Spleen (tissue), 11 donors: ENCODE data around the gene RNF181. TPM values are rescaled to one million over a fixed set of nuclear protein-coding genes. Genes with fewer than 3 reads are reported as not detected.

Experiments
- DNase-seq: peaks from one replicate; pipeline ENCODE4 v3.0.0-alpha.2; 2020
- H3K27ac ChIP-seq, 8 donors: fragments of 200-600 bp; sonication (generic) in 7 of 8; 1 replicate in 4 of 8; 2 replicates in 4 of 8; pipeline versions ENCODE4 v1.5.0 to v1.8.0; 2016 to 2021; ENCODE audit warnings: inconsistent platforms in 4 of 8, mild to moderate bottlenecking in 4 of 8, moderate library complexity in 1 of 8
- H3K27me3 ChIP-seq, 7 donors: fragments of 200-600 bp; sonication (generic) in 6 of 7; replicated peaks in 1 of 7; 1 replicate in 4 of 7; 2 replicates in 3 of 7; pipeline versions ENCODE4 v1.5.0 to v1.8.0; 2016 to 2021; ENCODE audit warnings: inconsistent platforms in 3 of 7, mild to moderate bottlenecking in 1 of 7
- H3K36me3 ChIP-seq, 6 donors: fragments of 200-600 bp; sonication (generic) in 5 of 6; 1 replicate in 4 of 6; 2 replicates in 2 of 6; pipeline versions ENCODE4 v1.5.0 to v1.8.0; 2016 to 2021; ENCODE audit warnings: inconsistent platforms in 2 of 6
- H3K4me1 ChIP-seq, 6 donors: fragments of 200-600 bp; sonication (generic) in 5 of 6; 1 replicate in 3 of 6; 2 replicates in 3 of 6; pipeline versions ENCODE4 v1.5.0 to v1.8.0; 2016 to 2021; ENCODE audit warnings: inconsistent platforms in 3 of 6
- H3K4me3 ChIP-seq, 8 donors: fragments of 200-600 bp; sonication (generic) in 7 of 8; 1 replicate in 4 of 8; 2 replicates in 4 of 8; pipeline versions ENCODE4 v1.5.0 to v1.8.0; 2016 to 2021; ENCODE audit warnings: inconsistent platforms in 4 of 8, mild to moderate bottlenecking in 4 of 8, moderate library complexity in 2 of 8
- H3K9me3 ChIP-seq, 8 donors: fragments of 200-600 bp; sonication (generic) in 7 of 8; 1 replicate in 4 of 8; 2 replicates in 4 of 8; pipeline versions ENCODE4 v1.5.0 to v1.8.0; 2016 to 2021; ENCODE audit warnings: inconsistent platforms in 4 of 8
- POLR2A ChIP-seq, 3 donors: fragments of 450-650 bp; IDR thresholded peaks; one replicate each; pipeline ENCODE4 v1.5.1; 2017; ENCODE audit warnings: antibody characterized with exemption in 3 of 3, mild to moderate bottlenecking in 1 of 3
- POLR2AphosphoS5 ChIP-seq, 3 donors: sonication (generic); formaldehyde crosslinking; IDR thresholded peaks; one replicate each; pipeline ENCODE4 v1.5.1; 2017; ENCODE audit warnings: antibody characterized with exemption in 3 of 3
- WGBS, 5 donors: extraction: QIAGEN DNeasy Blood & Tissue Kit in 3 of 5; methylation state at CpG; one replicate each; pipeline versions ENCODE4 v1.1.5 to v1.1.7; 2013 to 2018; 5-methylcytosine and 5-hydroxymethylcytosine counted together
- intact Hi-C: fragments of 100-400 bp; cut with DNase I; formaldehyde crosslinking; loops from one replicate; pipeline ENCODE4 v1.15.0; 2023; ENCODE audit warnings: low total_unique reads
- polyA plus RNA-seq, 3 donors: library from polyadenylated mRNA; stranded (reverse); fragments of 200-250 nt; gene quantifications; one replicate each; pipeline ENCODE4 v1.2.1, GENCODE V29; 2013
- small RNA-seq, 4 donors: library from RNA; depleted of rRNA; stranded (forward); fragments of <200 nt; gene quantifications; one replicate each; pipeline ENCODE3, GENCODE V24; 2016
- total RNA-seq, 7 donors: library from RNA; depleted of rRNA in 3 of 7; stranded (reverse); fragments of >200 nt in 3 of 7; fragmentation: NEBNext Ultra II Directional in 4 of 7; extraction: Animal tissue kit (Norgen Biotek cat#: 25700) in 4 of 7; gene quantifications; one replicate each; pipeline versions ENCODE4 v1.1.0 to v1.2.1, GENCODE V29; 2016 to 2021
- TF ChIP-seq, protein P1 (sequence below), 11 experiments: fragments of 200-600 bp in 7 of 11; fragments of 450-650 bp in 4 of 11; sonication (generic) in 4 of 11; IDR thresholded peaks in 8 of 11; conservative IDR thresholded peaks in 3 of 11; 1 replicate in 7 of 11; 2 replicates in 4 of 11; pipeline versions ENCODE4 v1.4.0 to v1.8.0; 2016 to 2021; ENCODE audit warnings: antibody characterized with exemption in 11 of 11, inconsistent platforms in 4 of 11, mild to moderate bottlenecking in 1 of 11
- donor health status: healthy with polysubstance abuse.
- donor health status: DM: no; HTN: no; CAD: no; lungs with moderate emphysema.
- donor health status: DM: no; HTN: no; CAD: no.
- donor health status: Bipolar disorder and iron deficiency.
- donor health status: healthy.
- donor health status: DM: no; HTN: no; CAD: no.
- donor health status: DM: yes; HTN: yes; CAD: no.

RNF181 gene
- total and polyA plus RNA-seq, 10 donors = 72.9 to 184 (median 123) TPM

DNA sequence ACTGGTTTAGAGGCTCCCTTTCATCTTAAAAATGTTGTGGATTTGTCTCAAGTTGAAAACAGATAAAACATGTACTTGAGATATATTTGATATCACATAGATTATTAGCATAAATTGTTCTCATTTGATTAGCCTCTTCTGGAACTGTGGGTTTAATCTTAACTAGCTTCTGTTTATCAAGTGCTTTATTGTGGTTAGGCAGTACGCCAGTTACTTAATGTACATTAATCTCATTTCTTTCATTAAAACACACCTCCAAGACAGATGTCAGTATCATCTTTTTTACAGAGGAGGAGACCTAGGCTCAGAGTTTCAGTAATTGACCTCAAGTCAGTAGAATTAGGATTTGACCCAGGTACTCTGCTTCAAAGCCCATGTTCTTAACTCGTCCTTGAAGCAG is 50.6 kb downstream of the RNF181 start:
- intact Hi-C loops = no loop called here
- no peak for DNase-seq
- H3K4me3 ChIP-seq = no peak overlapping the region
- TF ChIP-seq POLR2A (IDR thresholded peaks at IDR 0.05) = no peak
- TF ChIP-seq, protein P1, sequence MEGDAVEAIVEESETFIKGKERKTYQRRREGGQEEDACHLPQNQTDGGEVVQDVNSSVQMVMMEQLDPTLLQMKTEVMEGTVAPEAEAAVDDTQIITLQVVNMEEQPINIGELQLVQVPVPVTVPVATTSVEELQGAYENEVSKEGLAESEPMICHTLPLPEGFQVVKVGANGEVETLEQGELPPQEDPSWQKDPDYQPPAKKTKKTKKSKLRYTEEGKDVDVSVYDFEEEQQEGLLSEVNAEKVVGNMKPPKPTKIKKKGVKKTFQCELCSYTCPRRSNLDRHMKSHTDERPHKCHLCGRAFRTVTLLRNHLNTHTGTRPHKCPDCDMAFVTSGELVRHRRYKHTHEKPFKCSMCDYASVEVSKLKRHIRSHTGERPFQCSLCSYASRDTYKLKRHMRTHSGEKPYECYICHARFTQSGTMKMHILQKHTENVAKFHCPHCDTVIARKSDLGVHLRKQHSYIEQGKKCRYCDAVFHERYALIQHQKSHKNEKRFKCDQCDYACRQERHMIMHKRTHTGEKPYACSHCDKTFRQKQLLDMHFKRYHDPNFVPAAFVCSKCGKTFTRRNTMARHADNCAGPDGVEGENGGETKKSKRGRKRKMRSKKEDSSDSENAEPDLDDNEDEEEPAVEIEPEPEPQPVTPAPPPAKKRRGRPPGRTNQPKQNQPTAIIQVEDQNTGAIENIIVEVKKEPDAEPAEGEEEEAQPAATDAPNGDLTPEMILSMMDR (IDR thresholded peaks at IDR 0.05 in 8 of 11, conservative IDR thresholded peaks at IDR 0.05 in 3 of 11) = no peak
- no peak for TF ChIP-seq POLR2AphosphoS5 (IDR thresholded peaks at IDR 0.05)
- peaks cover 12 to 100% (median 98%) of the 10 kb centered on the region in 6 donors for H3K36me3 ChIP-seq
- peaks cover 0 to 25% (median 12%) of the 10 kb centered on the region in 6 donors for H3K4me1 ChIP-seq
- H3K27ac ChIP-seq = no peak overlapping the region
- H3K9me3 ChIP-seq = no peaks in the 10 kb centered on the region
- H3K27me3 ChIP-seq = no peaks in the 10 kb centered on the region
- 87 to 98% (median 92%) methylated on average over 2 of the region's 2 CpGs for WGBS, 5 donors

Small RNAs within 50 kb of the gene (small RNA-seq; reads per million reads assigned to genes)
- gene RN7SL126P = 0 reads per million in 4 donors

Other genes with a start within 250 kb of the RNF181 start
- gene RETSAT, start 241.2 kb upstream of the RNF181 start, total RNA-seq = 10 to 100 TPM; 18.7 to 35.7 (median 28.3) TPM
- gene RETSAT, start 241.2 kb upstream of the RNF181 start, polyA plus RNA-seq = 10 to 100 TPM in 1 of 3 donors, 1 to 10 TPM in 2; 6.3 to 10.0 (median 6.4) TPM
- gene ELMOD3, start 241.0 kb upstream of the RNF181 start, total RNA-seq = 10 to 100 TPM; 21.0 to 38.0 (median 24.5) TPM
- gene ELMOD3, start 241.0 kb upstream of the RNF181 start, polyA plus RNA-seq = 10 to 100 TPM; 14.4 to 28.0 (median 23.9) TPM
- 10 to 100 TPM; 31.1 to 62.6 (median 47.1) TPM for gene CAPG, start 185.4 kb upstream of the RNF181 start, total RNA-seq
- gene CAPG, start 185.4 kb upstream of the RNF181 start, polyA plus RNA-seq = 100 to 1,000 TPM in 2 of 3 donors, 10 to 100 TPM in 1; 74.6 to 196 (median 115) TPM
- under 1 TPM in 1 of 7 donors, not detected in 6; 0.94 TPM for gene SH2D6, start 177.0 kb upstream of the RNF181 start, total RNA-seq
- gene SH2D6, start 177.0 kb upstream of the RNF181 start, polyA plus RNA-seq = under 1 TPM in 1 of 3 donors, not detected in 2; 0.20 TPM
- gene MAT2A, start 56.6 kb upstream of the RNF181 start, total RNA-seq = 100 to 1,000 TPM; 125 to 195 (median 145) TPM
- gene MAT2A, start 56.6 kb upstream of the RNF181 start, polyA plus RNA-seq = 10 to 100 TPM; 41.3 to 89.0 (median 71.4) TPM
- 10 to 100 TPM; 25.6 to 42.1 (median 31.9) TPM for gene GGCX, start 34.3 kb upstream of the RNF181 start, total RNA-seq
- 10 to 100 TPM; 11.0 to 15.7 (median 15.0) TPM for gene GGCX, start 34.3 kb upstream of the RNF181 start, polyA plus RNA-seq
- 100 to 1,000 TPM; 119 to 179 (median 145) TPM for gene VAMP8, start 18.2 kb upstream of the RNF181 start, total RNA-seq
- 100 to 1,000 TPM; 223 to 401 (median 350) TPM for gene VAMP8, start 18.2 kb upstream of the RNF181 start, polyA plus RNA-seq
- 10 to 100 TPM; 58.5 to 89.1 (median 64.0) TPM for gene VAMP5, start 11.3 kb upstream of the RNF181 start, total RNA-seq
- 100 to 1,000 TPM in 2 of 3 donors, 10 to 100 TPM in 1; 71.0 to 129 (median 120) TPM for gene VAMP5, start 11.3 kb upstream of the RNF181 start, polyA plus RNA-seq
- gene TMEM150A, start 7.0 kb downstream of the RNF181 start, total RNA-seq = 10 to 100 TPM in 6 of 7 donors, 1 to 10 TPM in 1; 9.4 to 17.4 (median 11.2) TPM
- gene TMEM150A, start 7.0 kb downstream of the RNF181 start, polyA plus RNA-seq = 10 to 100 TPM; 14.6 to 18.8 (median 14.8) TPM
- gene C2orf68, start 16.3 kb downstream of the RNF181 start, total RNA-seq = 10 to 100 TPM; 22.2 to 45.2 (median 33.2) TPM
- gene C2orf68, start 16.3 kb downstream of the RNF181 start, polyA plus RNA-seq = 10 to 100 TPM; 16.0 to 25.3 (median 18.9) TPM
- 10 to 100 TPM; 39.9 to 58.6 (median 50.5) TPM for gene USP39, start 20.4 kb downstream of the RNF181 start, total RNA-seq
- 10 to 100 TPM; 27.7 to 40.2 (median 32.5) TPM for gene USP39, start 20.4 kb downstream of the RNF181 start, polyA plus RNA-seq
- 1 to 10 TPM in 1 of 7 donors, not detected in 6; 1.9 TPM for gene SFTPB, start 72.5 kb downstream of the RNF181 start, total RNA-seq
- 1 to 10 TPM in 2 of 3 donors, under 1 TPM in 1; 0.59 to 4.0 (median 2.1) TPM for gene SFTPB, start 72.5 kb downstream of the RNF181 start, polyA plus RNA-seq
- gene GNLY, start 98.6 kb downstream of the RNF181 start, total RNA-seq = 10 to 100 TPM; 17.4 to 87.8 (median 42.6) TPM
- 10 to 100 TPM; 13.1 to 38.9 (median 31.5) TPM for gene GNLY, start 98.6 kb downstream of the RNF181 start, polyA plus RNA-seq
- gene ATOH8, start 158.2 kb downstream of the RNF181 start, total RNA-seq = 10 to 100 TPM in 6 of 7 donors, 1 to 10 TPM in 1; 6.4 to 53.0 (median 18.6) TPM
- 10 to 100 TPM in 1 of 3 donors, 1 to 10 TPM in 2; 7.2 to 17.6 (median 9.4) TPM for gene ATOH8, start 158.2 kb downstream of the RNF181 start, polyA plus RNA-seq